Measurements from ENCODE around the gene HOXC10. TPM values are rescaled to one million over a fixed set of nuclear protein-coding genes. Genes with fewer than 3 reads are reported as not detected.

Gene HOXC10
- total RNA-seq, 4 donors from 2014 or later: not detected

DNA sequence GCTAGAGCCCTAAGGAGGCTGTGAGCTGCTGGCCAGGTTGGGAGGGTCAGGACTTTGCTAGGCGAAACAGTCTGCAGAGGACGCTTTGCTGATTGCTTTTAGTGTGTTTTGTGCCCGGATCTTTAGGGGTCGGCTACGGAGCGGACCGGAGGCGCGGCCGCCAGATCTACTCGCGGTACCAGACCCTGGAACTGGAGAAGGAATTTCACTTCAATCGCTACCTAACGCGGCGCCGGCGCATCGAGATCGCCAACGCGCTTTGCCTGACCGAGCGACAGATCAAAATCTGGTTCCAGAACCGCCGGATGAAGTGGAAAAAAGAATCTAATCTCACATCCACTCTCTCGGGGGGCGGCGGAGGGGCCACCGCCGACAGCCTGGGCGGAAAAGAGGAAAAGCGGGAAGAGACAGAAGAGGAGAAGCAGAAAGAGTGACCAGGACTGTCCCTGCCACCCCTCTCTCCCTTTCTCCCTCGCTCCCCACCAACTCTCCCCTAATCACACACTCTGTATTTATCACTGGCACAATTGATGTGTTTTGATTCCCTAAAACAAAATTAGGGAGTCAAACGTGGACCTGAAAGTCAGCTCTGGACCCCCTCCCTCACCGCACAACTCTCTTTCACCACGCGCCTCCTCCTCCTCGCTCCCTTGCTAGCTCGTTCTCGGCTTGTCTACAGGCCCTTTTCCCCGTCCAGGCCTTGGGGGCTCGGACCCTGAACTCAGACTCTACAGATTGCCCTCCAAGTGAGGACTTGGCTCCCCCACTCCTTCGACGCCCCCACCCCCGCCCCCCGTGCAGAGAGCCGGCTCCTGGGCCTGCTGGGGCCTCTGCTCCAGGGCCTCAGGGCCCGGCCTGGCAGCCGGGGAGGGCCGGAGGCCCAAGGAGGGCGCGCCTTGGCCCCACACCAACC lies 44.8 kb downstream of the HOXC10 start:
- in situ Hi-C loops (cut with MboI; ENCODE audit: low pct_ligation_motif_present in 1 of 4, low pct_unique_long_range_greater_than_20kb in 1 of 4, low sequenced_read_pairs in 3 of 4) (loop anchor here in 2 of 4 donors (5.0 to 10.0 kb wide), 2 partner anchors 163 to 165 kb away; no protein-coding TSS in a partner anchor), intact Hi-C loops (cut with DNase I; ENCODE audit: low total_unique reads) (loop anchor here (5.0 kb wide), 2 partner anchors 163 to 1143 kb away; no protein-coding TSS in a partner anchor)
- Histone ChIP-seq H3K36me3 (no peaks in the 10 kb centered on the region), H3K9me3 (peaks cover 0 to 2% of the 10 kb centered on the region in 2 donors), H3K27ac (no peak overlapping the region), H3K27me3 (peaks cover 100% of the 10 kb centered on the region), H3K4me1 (peaks cover 7 to 43% (median 24%) of the 10 kb centered on the region in 4 donors), H3K4me3 (no peak overlapping the region)
- TF ChIP-seq POLR2A (IDR thresholded peaks at IDR 0.05) (no peak), EP300 (IDR thresholded peaks at IDR 0.05; ENCODE audit: low read depth) (no peak)
- TF ChIP-seq, protein P1, sequence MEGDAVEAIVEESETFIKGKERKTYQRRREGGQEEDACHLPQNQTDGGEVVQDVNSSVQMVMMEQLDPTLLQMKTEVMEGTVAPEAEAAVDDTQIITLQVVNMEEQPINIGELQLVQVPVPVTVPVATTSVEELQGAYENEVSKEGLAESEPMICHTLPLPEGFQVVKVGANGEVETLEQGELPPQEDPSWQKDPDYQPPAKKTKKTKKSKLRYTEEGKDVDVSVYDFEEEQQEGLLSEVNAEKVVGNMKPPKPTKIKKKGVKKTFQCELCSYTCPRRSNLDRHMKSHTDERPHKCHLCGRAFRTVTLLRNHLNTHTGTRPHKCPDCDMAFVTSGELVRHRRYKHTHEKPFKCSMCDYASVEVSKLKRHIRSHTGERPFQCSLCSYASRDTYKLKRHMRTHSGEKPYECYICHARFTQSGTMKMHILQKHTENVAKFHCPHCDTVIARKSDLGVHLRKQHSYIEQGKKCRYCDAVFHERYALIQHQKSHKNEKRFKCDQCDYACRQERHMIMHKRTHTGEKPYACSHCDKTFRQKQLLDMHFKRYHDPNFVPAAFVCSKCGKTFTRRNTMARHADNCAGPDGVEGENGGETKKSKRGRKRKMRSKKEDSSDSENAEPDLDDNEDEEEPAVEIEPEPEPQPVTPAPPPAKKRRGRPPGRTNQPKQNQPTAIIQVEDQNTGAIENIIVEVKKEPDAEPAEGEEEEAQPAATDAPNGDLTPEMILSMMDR (IDR thresholded peaks at IDR 0.05): no peak
- DNase-seq: no peak
- WGBS, 2 donors (ENCODE audit: low coverage in 1 of 2): 58 to 59% methylated on average over 12 to 53 of the region's 53 CpGs

DNA sequence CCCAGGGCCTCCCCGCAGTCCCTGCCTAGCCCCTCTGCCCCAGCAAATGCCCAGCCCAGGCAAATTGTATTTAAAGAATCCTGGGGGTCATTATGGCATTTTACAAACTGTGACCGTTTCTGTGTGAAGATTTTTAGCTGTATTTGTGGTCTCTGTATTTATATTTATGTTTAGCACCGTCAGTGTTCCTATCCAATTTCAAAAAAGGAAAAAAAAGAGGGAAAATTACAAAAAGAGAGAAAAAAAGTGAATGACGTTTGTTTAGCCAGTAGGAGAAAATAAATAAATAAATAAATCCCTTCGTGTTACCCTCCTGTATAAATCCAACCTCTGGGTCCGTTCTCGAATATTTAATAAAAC lies 45.5 kb downstream of the HOXC10 start:
- peaks cover 100% of the 10 kb centered on the region for H3K27me3 ChIP-seq
- in situ Hi-C loops (cut with MboI; ENCODE audit: low pct_ligation_motif_present in 1 of 4, low pct_unique_long_range_greater_than_20kb in 1 of 4, low sequenced_read_pairs in 3 of 4) (no loop called here), intact Hi-C loops (cut with DNase I; ENCODE audit: low total_unique reads) (loop anchor here (5.0 kb wide), 2 partner anchors 162 to 1142 kb away; no protein-coding TSS in a partner anchor)
- WGBS, 2 donors (ENCODE audit: low coverage in 1 of 2): 46 to 54% methylated on average over 6 to 7 of the region's 7 CpGs
- H3K9me3 ChIP-seq: peaks cover 0 to 2% of the 10 kb centered on the region in 2 donors
- no peak for DNase-seq
- H3K4me3 ChIP-seq: no peak overlapping the region
- H3K4me1 ChIP-seq: peaks cover 7 to 43% (median 24%) of the 10 kb centered on the region in 4 donors
- no peak overlapping the region for H3K27ac ChIP-seq
- TF ChIP-seq, protein P1 (IDR thresholded peaks at IDR 0.05): no peak
- TF ChIP-seq EP300 (IDR thresholded peaks at IDR 0.05; ENCODE audit: low read depth) (no peak), POLR2A (IDR thresholded peaks at IDR 0.05) (no peak), POLR2AphosphoS5 (IDR thresholded peaks at IDR 0.05) (no peak)
- no peaks in the 10 kb centered on the region for H3K36me3 ChIP-seq

DNA sequence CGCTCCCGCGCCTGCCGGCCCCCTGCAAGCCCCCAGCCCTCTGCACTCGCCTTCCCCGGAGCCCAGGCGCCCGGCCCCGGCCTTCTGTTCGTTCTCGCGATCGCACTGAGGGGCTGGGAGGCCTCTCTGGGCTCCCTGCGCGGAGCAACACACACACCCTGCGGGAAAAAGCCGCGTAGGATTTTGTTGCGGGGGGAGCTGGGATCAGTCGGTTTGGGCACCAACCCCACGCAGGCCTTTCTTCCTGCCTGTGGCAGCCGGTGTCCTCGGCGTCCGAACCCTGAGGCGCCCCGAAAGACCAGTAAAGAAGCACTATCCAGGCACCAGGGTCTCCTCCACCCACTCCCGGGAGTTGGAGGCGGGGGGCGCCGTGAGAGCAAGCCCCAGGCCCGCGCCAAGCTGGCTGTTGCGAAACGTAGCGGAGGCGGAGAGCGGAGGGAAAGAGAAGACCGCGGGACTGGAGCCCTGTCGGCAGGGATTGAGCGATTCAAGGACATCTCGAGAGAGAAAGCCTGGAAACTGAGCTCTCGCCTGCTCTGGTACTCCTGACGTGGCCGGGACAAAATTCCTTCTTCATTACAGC lies 46.0 kb downstream of the HOXC10 start:
- TF ChIP-seq POLR2AphosphoS5 (IDR thresholded peaks at IDR 0.05) (no peak), EP300 (IDR thresholded peaks at IDR 0.05; ENCODE audit: low read depth) (no peak), POLR2A (IDR thresholded peaks at IDR 0.05) (no peak)
- TF ChIP-seq, protein P1 (IDR thresholded peaks at IDR 0.05): no peak
- Histone ChIP-seq H3K36me3 (no peaks in the 10 kb centered on the region), H3K4me3 (no peak overlapping the region), H3K4me1 (peaks cover 7 to 39% (median 24%) of the 10 kb centered on the region in 4 donors), H3K9me3 (peaks cover 0 to 2% of the 10 kb centered on the region in 2 donors), H3K27me3 (peaks cover 100% of the 10 kb centered on the region), H3K27ac (no peak overlapping the region)
- intact Hi-C loops (cut with DNase I; ENCODE audit: low total_unique reads) (loop anchor here (5.0 kb wide), 2 partner anchors 161 to 1141 kb away; no protein-coding TSS in a partner anchor), in situ Hi-C loops (cut with MboI; ENCODE audit: low pct_ligation_motif_present in 1 of 4, low pct_unique_long_range_greater_than_20kb in 1 of 4, low sequenced_read_pairs in 3 of 4) (no loop called here)
- 57% methylated on average over 46 of the region's 46 CpGs; no CpG with 5 or more reads in 1 of the 2 donors for WGBS, 2 donors (ENCODE audit: low coverage in 1 of 2)
- DNase-seq: no peak

DNA sequence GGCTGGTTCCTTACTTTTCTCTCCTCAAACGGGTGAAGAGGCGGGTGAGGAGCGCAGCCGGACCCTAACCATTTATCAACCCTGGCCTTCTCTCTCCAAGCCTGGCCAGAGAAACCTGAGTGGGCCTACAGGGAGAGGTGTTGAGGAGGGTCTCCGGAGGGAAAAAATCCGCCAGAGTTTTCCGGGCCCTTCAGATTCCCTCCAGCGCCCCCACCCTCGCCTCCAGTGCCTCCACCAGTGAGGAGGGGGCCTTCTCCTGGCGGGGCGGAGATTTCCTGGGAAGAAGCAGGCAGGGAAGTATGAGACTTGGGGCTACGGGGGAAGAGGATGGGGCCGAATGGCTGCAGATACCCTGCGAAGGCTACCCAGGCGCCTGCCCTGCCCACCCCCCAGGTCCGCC lies 46.5 kb downstream of the HOXC10 start:
- H3K4me3 ChIP-seq: no peak overlapping the region
- TF ChIP-seq, protein P1 (IDR thresholded peaks at IDR 0.05): no peak
- H3K27ac ChIP-seq: no peak overlapping the region
- peaks cover 0 to 2% of the 10 kb centered on the region in 2 donors for H3K9me3 ChIP-seq
- in situ Hi-C loops (cut with MboI; ENCODE audit: low pct_ligation_motif_present in 1 of 4, low pct_unique_long_range_greater_than_20kb in 1 of 4, low sequenced_read_pairs in 3 of 4) (no loop called here), intact Hi-C loops (cut with DNase I; ENCODE audit: low total_unique reads) (loop anchor here (5.0 kb wide), 2 partner anchors 161 to 1141 kb away; no protein-coding TSS in a partner anchor)
- 63% methylated on average over 16 of the region's 16 CpGs; no CpG with 5 or more reads in 1 of the 2 donors for WGBS, 2 donors (ENCODE audit: low coverage in 1 of 2)
- H3K27me3 ChIP-seq: peaks cover 100% of the 10 kb centered on the region
- H3K4me1 ChIP-seq: peaks cover 7 to 35% (median 22%) of the 10 kb centered on the region in 4 donors
- no peak for DNase-seq
- no peaks in the 10 kb centered on the region for H3K36me3 ChIP-seq

Data from transverse colon (tissue), 4 donors.